ENCODE results near the gene OR5K4. TPM values are rescaled to one million over a fixed set of nuclear protein-coding genes. Genes with fewer than 3 reads are reported as not detected.

The OR5K4 gene
- total RNA-seq, 1 donor from 2014 or later = not detected

DNA sequence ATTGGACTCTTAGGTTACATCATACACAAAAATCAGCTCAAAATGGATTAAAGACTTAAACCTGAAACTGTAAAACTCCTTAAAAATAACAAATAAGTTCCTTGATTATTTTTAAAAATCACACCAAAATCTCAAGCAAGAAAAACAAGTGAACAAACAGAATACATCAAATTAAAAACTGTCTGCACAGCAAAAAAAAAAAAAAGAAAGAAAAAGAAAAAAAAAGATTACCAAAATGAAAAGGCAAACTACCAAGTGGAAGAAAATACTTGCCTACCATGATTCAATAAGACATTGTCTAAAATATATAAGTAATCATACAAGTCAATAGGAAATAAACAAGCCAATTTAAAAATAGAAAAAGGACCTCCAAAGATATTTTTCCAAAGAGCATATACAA, 17.5 kb downstream of the OR5K4 start:
- intact Hi-C loops (cut with micrococcal nuclease) = no loop called here
- H3K4me1 ChIP-seq = no peaks in the 10 kb centered on the region
- no peak for DNase-seq

DNA sequence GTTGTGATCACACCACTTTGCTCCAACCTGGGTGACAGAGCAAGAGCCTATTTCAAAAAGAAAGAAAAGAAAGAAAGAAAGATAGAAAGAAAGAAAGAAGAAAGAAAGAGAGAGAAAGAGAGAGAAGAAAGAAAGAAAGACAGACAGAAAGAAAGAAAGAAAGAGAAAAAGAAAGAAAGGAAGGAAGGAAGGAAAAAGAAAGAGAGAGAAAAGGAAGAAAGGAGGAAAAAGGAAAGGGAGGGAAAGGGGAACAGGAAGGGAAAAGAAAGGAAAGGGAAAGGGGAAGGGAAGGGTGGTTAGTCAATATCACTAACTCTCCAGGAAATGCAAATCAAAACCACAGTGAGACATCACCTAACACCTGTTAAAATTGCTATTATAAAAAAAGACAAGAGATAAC, 18.2 kb downstream of the OR5K4 start:
- no peaks in the 10 kb centered on the region for H3K9me3 ChIP-seq (replicated peaks)
- TF ChIP-seq, protein P1, sequence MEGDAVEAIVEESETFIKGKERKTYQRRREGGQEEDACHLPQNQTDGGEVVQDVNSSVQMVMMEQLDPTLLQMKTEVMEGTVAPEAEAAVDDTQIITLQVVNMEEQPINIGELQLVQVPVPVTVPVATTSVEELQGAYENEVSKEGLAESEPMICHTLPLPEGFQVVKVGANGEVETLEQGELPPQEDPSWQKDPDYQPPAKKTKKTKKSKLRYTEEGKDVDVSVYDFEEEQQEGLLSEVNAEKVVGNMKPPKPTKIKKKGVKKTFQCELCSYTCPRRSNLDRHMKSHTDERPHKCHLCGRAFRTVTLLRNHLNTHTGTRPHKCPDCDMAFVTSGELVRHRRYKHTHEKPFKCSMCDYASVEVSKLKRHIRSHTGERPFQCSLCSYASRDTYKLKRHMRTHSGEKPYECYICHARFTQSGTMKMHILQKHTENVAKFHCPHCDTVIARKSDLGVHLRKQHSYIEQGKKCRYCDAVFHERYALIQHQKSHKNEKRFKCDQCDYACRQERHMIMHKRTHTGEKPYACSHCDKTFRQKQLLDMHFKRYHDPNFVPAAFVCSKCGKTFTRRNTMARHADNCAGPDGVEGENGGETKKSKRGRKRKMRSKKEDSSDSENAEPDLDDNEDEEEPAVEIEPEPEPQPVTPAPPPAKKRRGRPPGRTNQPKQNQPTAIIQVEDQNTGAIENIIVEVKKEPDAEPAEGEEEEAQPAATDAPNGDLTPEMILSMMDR (IDR thresholded peaks at IDR 0.05; ENCODE audit: borderline replicate concordance) = no peak
- DNase-seq = no peak
- H3K36me3 ChIP-seq = no peaks in the 10 kb centered on the region
- H3K4me1 ChIP-seq = no peaks in the 10 kb centered on the region
- no peak overlapping the region for H3K27ac ChIP-seq (replicated peaks)
- intact Hi-C loops (cut with micrococcal nuclease) = no loop called here
- H3K27me3 ChIP-seq (ENCODE audit: low read depth) = no peaks in the 10 kb centered on the region
- H3K4me3 ChIP-seq = no peak overlapping the region

More for the DNA sequence above, 17.5 kb downstream of the OR5K4 start:
- Histone ChIP-seq H3K27me3 (ENCODE audit: low read depth) (no peaks in the 10 kb centered on the region), H3K4me3 (no peak overlapping the region), H3K27ac (replicated peaks) (no peak overlapping the region), H3K36me3 (no peaks in the 10 kb centered on the region), H3K9me3 (replicated peaks) (no peaks in the 10 kb centered on the region)
- TF ChIP-seq, protein P1 (IDR thresholded peaks at IDR 0.05; ENCODE audit: borderline replicate concordance) = no peak

DNA sequence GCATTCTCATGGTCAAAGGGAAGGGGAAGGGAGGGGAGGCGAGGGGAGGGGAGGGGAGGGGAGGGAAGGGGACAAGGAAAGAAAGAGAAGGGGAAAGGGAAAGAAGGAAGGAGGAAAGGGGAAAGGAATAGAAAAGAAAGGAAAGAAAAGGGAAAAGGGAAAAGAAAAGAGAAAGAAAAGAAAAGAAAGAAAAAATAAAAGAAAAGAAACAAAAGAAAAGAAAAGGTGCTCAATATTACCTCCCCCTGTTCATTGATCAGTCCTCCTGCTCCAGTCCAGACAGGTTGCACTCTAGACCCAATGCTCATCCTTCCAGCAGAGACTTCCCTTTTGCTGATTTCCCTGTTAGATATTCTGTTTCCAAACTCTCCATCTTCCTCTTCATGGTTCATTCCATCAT, 18.8 kb downstream of the OR5K4 start:
- H3K27me3 ChIP-seq (ENCODE audit: low read depth) = no peaks in the 10 kb centered on the region
- TF ChIP-seq, protein P1 (IDR thresholded peaks at IDR 0.05; ENCODE audit: borderline replicate concordance) = no peak

DNA sequence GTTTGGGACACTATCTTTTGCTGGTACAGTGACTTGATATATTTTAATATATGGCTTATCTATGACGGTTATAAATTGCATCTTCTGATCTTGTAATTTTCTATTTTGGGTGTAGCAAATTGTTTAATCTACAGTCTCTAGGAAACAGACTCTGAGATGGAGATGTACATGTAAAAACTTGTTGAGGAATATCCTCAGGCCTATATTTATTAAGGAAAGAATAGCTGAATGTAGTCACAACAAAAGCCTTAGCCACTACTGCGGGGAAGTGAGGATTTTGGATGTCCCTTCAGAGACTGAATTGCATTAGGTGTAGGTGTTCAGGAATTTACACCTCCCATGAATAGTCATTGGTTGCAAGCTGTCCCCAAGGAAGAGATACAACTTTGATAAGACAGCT, 23.0 kb downstream of the OR5K4 start:
- intact Hi-C loops (cut with micrococcal nuclease) = no loop called here
- Histone ChIP-seq H3K27me3 (ENCODE audit: low read depth) (no peaks in the 10 kb centered on the region), H3K27ac (replicated peaks) (no peak overlapping the region), H3K36me3 (no peaks in the 10 kb centered on the region), H3K4me3 (no peak overlapping the region), H3K4me1 (no peaks in the 10 kb centered on the region), H3K9me3 (replicated peaks) (no peaks in the 10 kb centered on the region)
- TF ChIP-seq, protein P1 (IDR thresholded peaks at IDR 0.05; ENCODE audit: borderline replicate concordance) = no peak
- DNase-seq = no peak

More for the DNA sequence above, 18.8 kb downstream of the OR5K4 start:
- Histone ChIP-seq H3K4me1 (no peaks in the 10 kb centered on the region), H3K27ac (replicated peaks) (no peak overlapping the region), H3K36me3 (no peaks in the 10 kb centered on the region), H3K9me3 (replicated peaks) (no peaks in the 10 kb centered on the region), H3K4me3 (no peak overlapping the region)
- intact Hi-C loops (cut with micrococcal nuclease) = no loop called here
- DNase-seq = no peak

DNA sequence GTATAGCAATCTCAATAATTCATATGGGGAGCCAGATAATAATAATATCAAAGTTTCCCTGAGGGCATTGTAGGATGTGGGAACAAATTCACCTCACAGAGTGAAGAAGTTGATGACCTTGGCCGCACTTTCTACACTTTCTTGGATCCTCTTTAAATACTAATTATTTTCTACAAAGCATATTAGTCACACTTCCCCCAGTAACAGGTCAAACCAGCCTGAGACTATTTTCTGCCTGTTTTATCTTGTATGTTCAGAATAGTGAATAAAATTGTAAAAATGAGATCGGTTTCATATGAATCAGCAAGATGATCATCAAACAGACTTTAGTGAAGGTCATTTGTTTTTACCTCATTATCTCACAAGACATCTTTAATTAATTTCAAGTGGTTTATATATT, 34.5 kb downstream of the OR5K4 start:
- no peak overlapping the region for H3K27ac ChIP-seq (replicated peaks)
- no peak for DNase-seq
- no peaks in the 10 kb centered on the region for H3K36me3 ChIP-seq
- no peaks in the 10 kb centered on the region for H3K27me3 ChIP-seq (ENCODE audit: low read depth)
- H3K4me3 ChIP-seq = no peak overlapping the region
- intact Hi-C loops (cut with micrococcal nuclease) = no loop called here
- no peaks in the 10 kb centered on the region for H3K9me3 ChIP-seq (replicated peaks)
- TF ChIP-seq, protein P1 (IDR thresholded peaks at IDR 0.05; ENCODE audit: borderline replicate concordance) = no peak
- H3K4me1 ChIP-seq = no peaks in the 10 kb centered on the region

DNA sequence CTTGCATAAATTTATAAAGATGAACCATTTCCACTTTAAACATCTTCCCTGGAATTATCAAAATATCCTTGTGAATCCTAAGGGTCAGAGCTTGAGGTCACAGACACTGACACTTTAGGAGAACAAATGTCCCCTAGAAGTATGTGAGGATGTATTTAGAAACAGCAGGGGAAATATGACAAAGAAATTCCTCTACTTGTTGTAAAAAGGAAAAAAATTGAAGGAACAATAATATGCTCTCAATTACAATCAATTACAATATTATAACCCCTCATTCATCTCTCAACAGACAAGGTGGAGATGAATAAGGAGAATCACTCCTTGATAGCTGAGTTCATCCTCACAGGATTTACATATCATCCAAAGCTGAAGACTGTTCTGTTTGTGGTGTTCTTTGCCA, 36.7 kb downstream of the OR5K4 start, which contains the start of gene OR5K3:
TSS of gene OR5K3 (plus strand) at position 301 of the 400 bp plus-strand sequence. CDS start at position 301, 0 bp downstream.
- TF ChIP-seq, protein P1 (IDR thresholded peaks at IDR 0.05; ENCODE audit: borderline replicate concordance) = no peak
- H3K4me3 ChIP-seq = no peak within 1 kb of the TSS

More for the DNA sequence above, 36.7 kb downstream of the OR5K4 start, which contains the start of gene OR5K3:
- H3K27me3 ChIP-seq (ENCODE audit: low read depth) = no peaks in the 10 kb centered on the region
- intact Hi-C loops (cut with micrococcal nuclease) = no loop called here
- no peaks in the 10 kb centered on the region for H3K4me1 ChIP-seq
- no peaks in the 10 kb centered on the region for H3K36me3 ChIP-seq
- H3K9me3 ChIP-seq (replicated peaks) = no peaks in the 10 kb centered on the region
- no peak within 1 kb of the TSS for H3K27ac ChIP-seq (replicated peaks)
- DNase-seq = no peak
